Natural killer cell (primary cell): ENCODE measurements around the gene MIEF1. TPM values are rescaled to one million over a fixed set of nuclear protein-coding genes. Genes with fewer than 3 reads are reported as not detected.

ENCODE experiments used
- ATAC-seq, 3 donors: fragments of 150-1000 bp in 2 of 3; fragments of 200-7000 bp in 1 of 3; cut with Tn5 transposase; 1 replicate in 1 of 3; 2 replicates in 2 of 3; pipeline ENCODE4 v1.10.0; 2021; ENCODE audit warnings: mild to moderate bottlenecking in 2 of 3, moderate library complexity in 2 of 3
- DNase-seq, 2 donors: peaks; one replicate each; pipeline versions ENCODE4 v3.0.0 to v3.0.0-alpha.2; 2013 to 2021; ENCODE audit warnings: mixed read lengths in 1 of 2
- H3K27ac ChIP-seq: one replicate; pipeline ENCODE4 v1.5.1; 2013; ENCODE audit warnings: mild to moderate bottlenecking, low read length
- H3K27me3 ChIP-seq: one replicate; pipeline ENCODE4 v1.6.1; 2013; ENCODE audit warnings: low read length; ENCODE audit not compliant: control insufficient read depth, insufficient read depth
- H3K36me3 ChIP-seq: one replicate; pipeline ENCODE4 v1.6.1; 2013; ENCODE audit warnings: low read length; ENCODE audit not compliant: control insufficient read depth, insufficient read depth
- H3K4me1 ChIP-seq: one replicate; pipeline ENCODE4 v1.6.1; 2013; ENCODE audit warnings: low read length; ENCODE audit not compliant: control insufficient read depth, insufficient read depth
- H3K4me3 ChIP-seq: one replicate; pipeline ENCODE4 v1.5.1; 2013; ENCODE audit warnings: low read length
- H3K9me3 ChIP-seq: one replicate; pipeline ENCODE4 v1.6.1; 2013; ENCODE audit warnings: low read length; ENCODE audit not compliant: control insufficient read depth, insufficient read depth
- H3K27ac Mint-ChIP-seq, 2 donors: one replicate each; pipeline ENCODE4 v1.8.0; 2022; ENCODE audit warnings: mild to moderate bottlenecking in 2 of 2, mixed read lengths in 2 of 2, moderate library complexity in 1 of 2
- H3K27me3 Mint-ChIP-seq, 2 donors: one replicate each; pipeline ENCODE4 v1.8.0; 2022; ENCODE audit warnings: low read depth in 2 of 2, mixed read lengths in 2 of 2
- H3K36me3 Mint-ChIP-seq: one replicate; pipeline ENCODE4 v1.8.0; 2022; ENCODE audit warnings: mixed read lengths
- H3K4me1 Mint-ChIP-seq, 2 donors: one replicate each; pipeline ENCODE4 v1.8.0; 2022; ENCODE audit warnings: mixed read lengths in 2 of 2
- H3K4me3 Mint-ChIP-seq: one replicate; pipeline ENCODE4 v1.8.0; 2022; ENCODE audit warnings: mild to moderate bottlenecking, moderate library complexity, mixed read lengths
- H3K9me3 Mint-ChIP-seq, 2 donors: one replicate each; pipeline ENCODE4 v1.8.0; 2022; ENCODE audit warnings: mixed read lengths in 2 of 2
- WGBS: methylation state at CpG from one replicate; pipeline ENCODE4 v1.1.7; 2013; ENCODE audit warnings: missing lambda C conversion rate; ENCODE audit not compliant: insufficient coverage; 5-methylcytosine and 5-hydroxymethylcytosine counted together
- intact Hi-C: fragments of 100-400 bp; cut with micrococcal nuclease; formaldehyde crosslinking; loops from one replicate; pipeline ENCODE4 v1.14.2; 2022
- total RNA-seq, 4 donors: library from RNA; stranded (reverse); fragments of 120-200 nt in 1 of 4; gene quantifications; one replicate each; pipeline versions ENCODE4 v1.2.3 to v1.2.4, GENCODE V29; 2013 to 2022
- TF ChIP-seq, protein P1 (sequence below): fragments of 200-600 bp; IDR thresholded peaks from one replicate; pipeline ENCODE4 v1.8.0; 2022; ENCODE audit warnings: antibody characterized with exemption

Gene MIEF1
- total RNA-seq, 3 donors from 2014 or later (not counting 1 experiment from before 2014, with no cell fraction given) = 16.1 to 27.6 (median 25.1) TPM

DNA sequence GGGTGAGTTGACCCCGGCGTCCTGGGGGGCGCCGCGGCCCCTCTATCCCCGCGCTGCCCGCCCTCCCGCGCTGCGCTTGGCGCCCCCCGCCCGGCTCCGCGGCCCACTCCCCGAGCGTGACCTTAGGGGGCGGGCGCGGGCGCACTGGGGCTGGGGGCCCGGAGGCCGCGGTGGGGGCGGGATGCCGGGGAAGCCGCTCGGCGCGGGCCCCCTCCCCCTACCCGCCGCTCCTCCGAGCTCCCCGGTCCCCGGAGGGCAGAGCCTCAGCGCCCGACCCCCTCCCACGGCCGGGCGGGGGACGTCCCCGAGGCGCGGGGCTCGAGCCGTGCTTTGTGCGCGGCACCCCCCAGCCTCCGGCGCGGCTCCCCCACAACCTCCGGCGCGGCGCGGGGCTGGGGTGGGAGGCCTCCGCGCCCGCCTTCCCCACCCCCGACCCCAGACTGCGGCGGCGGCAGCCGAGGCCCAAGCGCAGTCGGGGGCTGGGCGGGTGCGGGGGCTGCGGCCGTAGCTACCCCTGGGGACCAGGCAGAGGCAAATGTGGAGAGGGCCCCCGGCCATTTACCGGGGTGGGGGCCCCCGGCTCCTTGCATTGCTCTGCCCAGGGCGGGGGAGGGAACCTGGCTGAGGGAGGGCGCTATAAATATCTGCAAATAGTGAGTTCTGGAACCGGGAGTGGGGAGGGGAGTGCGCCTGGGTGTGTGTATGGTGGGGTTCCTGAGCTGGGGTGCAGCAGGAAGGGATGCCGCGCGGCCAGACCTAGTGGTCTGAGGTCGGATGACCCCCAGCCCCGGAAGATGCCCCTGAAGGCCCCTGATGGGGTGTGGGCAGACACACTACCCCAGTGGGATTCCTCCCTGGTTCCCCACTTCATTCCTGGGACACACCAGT lies 44.3 kb upstream of the MIEF1 start:
- Mint-ChIP-seq H3K9me3 (no peaks in the 10 kb centered on the region), H3K27ac (no peak overlapping the region), H3K4me1 (peaks cover 11 to 16% of the 10 kb centered on the region in 2 donors), H3K36me3 (peaks cover 6% of the 10 kb centered on the region), H3K27me3 (peaks cover 41 to 50% of the 10 kb centered on the region in 2 donors), H3K4me3 (peak overlapping the region; percentile 71)
- H3K36me3 ChIP-seq = no peaks in the 10 kb centered on the region
- peaks cover 18% of the 10 kb centered on the region for H3K27me3 ChIP-seq
- ATAC-seq (peak in 1 of 3 donors; percentile 15), DNase-seq (peak in 1 of 2 donors; percentile 27)
- TF ChIP-seq, protein P1, sequence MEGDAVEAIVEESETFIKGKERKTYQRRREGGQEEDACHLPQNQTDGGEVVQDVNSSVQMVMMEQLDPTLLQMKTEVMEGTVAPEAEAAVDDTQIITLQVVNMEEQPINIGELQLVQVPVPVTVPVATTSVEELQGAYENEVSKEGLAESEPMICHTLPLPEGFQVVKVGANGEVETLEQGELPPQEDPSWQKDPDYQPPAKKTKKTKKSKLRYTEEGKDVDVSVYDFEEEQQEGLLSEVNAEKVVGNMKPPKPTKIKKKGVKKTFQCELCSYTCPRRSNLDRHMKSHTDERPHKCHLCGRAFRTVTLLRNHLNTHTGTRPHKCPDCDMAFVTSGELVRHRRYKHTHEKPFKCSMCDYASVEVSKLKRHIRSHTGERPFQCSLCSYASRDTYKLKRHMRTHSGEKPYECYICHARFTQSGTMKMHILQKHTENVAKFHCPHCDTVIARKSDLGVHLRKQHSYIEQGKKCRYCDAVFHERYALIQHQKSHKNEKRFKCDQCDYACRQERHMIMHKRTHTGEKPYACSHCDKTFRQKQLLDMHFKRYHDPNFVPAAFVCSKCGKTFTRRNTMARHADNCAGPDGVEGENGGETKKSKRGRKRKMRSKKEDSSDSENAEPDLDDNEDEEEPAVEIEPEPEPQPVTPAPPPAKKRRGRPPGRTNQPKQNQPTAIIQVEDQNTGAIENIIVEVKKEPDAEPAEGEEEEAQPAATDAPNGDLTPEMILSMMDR = no peak
- no peaks in the 10 kb centered on the region for H3K9me3 ChIP-seq
- no peak overlapping the region for H3K4me3 ChIP-seq
- no peak overlapping the region for H3K27ac ChIP-seq
- peaks cover 14% of the 10 kb centered on the region for H3K4me1 ChIP-seq
- under 1% methylated on average over 83 of the region's 83 CpGs for WGBS
- intact Hi-C loops = no loop called here

DNA sequence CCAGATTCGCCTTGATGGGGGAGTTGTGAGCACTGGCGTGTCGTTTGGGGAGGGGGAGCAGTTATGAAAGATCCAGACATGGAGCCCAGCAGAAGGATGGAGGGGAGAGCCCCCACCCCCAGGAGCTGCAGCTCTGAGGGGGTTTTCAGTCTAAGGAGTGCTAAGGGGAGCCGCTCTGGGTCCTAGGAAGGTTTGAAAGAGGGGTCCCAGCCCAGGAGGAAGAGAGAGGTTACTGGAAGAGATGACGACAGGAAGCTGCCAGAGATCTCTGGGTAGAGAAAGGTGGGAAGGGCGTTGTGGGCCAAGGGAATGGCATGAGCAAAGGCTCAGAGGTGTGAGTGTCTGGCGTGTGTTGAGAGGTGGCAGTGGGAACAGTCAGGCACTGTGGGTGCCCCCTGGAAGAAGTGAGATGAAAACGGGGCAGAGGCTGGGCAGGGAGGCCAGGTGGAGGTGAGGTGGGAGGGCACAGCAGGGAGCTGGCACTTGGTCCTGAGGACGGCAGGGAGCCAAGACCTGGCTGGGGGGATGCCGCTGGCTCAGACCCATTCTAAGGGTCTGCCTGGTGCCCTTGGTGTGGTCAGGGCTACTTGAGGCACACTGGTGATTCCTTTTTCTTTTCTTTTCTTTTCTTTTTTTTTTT lies 43.5 kb upstream of the MIEF1 start:
- 55% methylated on average over 10 of the region's 10 CpGs for WGBS
- Mint-ChIP-seq H3K4me1 (peaks cover 11 to 16% of the 10 kb centered on the region in 2 donors), H3K4me3 (peak overlapping the region; percentile 1), H3K27me3 (peaks cover 41 to 50% of the 10 kb centered on the region in 2 donors), H3K36me3 (peaks cover 6% of the 10 kb centered on the region), H3K27ac (no peak overlapping the region), H3K9me3 (no peaks in the 10 kb centered on the region)
- TF ChIP-seq, protein P1 = no peak
- no peaks in the 10 kb centered on the region for H3K9me3 ChIP-seq
- H3K27me3 ChIP-seq = peaks cover 18% of the 10 kb centered on the region
- DNase-seq (no peak), ATAC-seq (no peak)
- no peaks in the 10 kb centered on the region for H3K36me3 ChIP-seq
- no peak overlapping the region for H3K27ac ChIP-seq
- H3K4me3 ChIP-seq = no peak overlapping the region
- intact Hi-C loops = no loop called here
- peaks cover 19% of the 10 kb centered on the region for H3K4me1 ChIP-seq

DNA sequence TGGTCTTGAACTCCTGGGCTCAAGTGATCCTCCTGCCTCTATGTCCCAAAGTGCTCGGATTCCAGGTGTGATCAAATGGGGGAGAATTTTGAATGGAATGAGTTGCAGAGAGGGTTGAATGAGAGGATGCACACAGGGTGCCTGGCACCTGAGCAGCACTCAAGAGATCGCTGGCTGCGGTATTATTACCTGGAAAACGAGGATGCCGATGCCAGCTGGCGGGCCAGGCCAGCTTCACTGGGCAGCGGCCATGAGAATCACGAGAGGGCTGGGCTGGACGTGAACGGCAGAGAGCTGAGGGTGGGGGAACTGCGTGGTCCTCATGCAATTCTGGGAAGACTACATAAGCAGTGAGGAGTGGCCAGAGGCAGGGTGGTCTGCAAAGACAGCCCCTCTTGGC lies 42.4 kb upstream of the MIEF1 start:
- Histone ChIP-seq H3K4me3 (no peak overlapping the region), H3K9me3 (no peaks in the 10 kb centered on the region), H3K27me3 (peaks cover 18% of the 10 kb centered on the region), H3K4me1 (peaks cover 19% of the 10 kb centered on the region), H3K27ac (no peak overlapping the region), H3K36me3 (no peaks in the 10 kb centered on the region)
- H3K36me3 Mint-ChIP-seq = peaks cover 6% of the 10 kb centered on the region
- H3K4me3 Mint-ChIP-seq = no peak overlapping the region
- intact Hi-C loops = no loop called here
- ATAC-seq (no peak), DNase-seq (no peak)
- TF ChIP-seq, protein P1 = no peak
- no peaks in the 10 kb centered on the region for H3K9me3 Mint-ChIP-seq
- peaks cover 33 to 43% of the 10 kb centered on the region in 2 donors for H3K27me3 Mint-ChIP-seq
- WGBS = 87% methylated on average over 11 of the region's 11 CpGs
- H3K4me1 Mint-ChIP-seq = peaks cover 11 to 16% of the 10 kb centered on the region in 2 donors
- no peak overlapping the region for H3K27ac Mint-ChIP-seq
